HG03558 (cell line): Measurements from ENCODE around the gene CBX5.
"Not testable (repeated sequence)": the region's sequence is repeated elsewhere in the genome, so short reads cannot be mapped to it uniquely, and the experiment has no call there.

Experiments
- ATAC-seq: cut with Tn5 transposase; IDR thresholded peaks from one replicate; pipeline ENCODE4 v1.9.1; 2021; ENCODE audit warnings: moderate number of reproducible peaks; ENCODE audit not compliant: unreplicated experiment; ENCODE audit errors: extremely low read depth

CBX5 gene

GRCh38 chr12:54272214-54272613 is 7.7 kb downstream of the CBX5 start:
- no peak for ATAC-seq

GRCh38 chr12:54270345-54270744 is 9.6 kb downstream of the CBX5 start:
- no peak for ATAC-seq

DNA sequence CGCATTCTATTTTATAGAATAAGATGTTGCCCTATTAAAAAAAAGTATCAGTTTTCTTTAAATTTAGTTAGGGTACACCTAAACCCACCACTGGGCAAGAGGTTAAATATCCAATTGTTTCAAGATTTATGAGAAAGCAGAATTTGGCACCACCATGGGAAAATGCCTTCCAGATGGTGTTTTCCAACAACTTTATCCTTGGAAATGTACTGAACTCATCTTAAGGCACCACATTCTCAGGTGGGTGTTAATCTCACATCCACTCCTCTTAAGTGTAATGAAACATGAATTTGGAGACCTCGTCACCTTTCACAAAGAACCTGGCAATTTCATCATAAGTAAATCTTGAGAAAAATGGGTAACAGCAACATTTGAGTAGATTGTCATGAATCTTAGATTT is 13.1 kb downstream of the CBX5 start:
- ATAC-seq: no peak

DNA sequence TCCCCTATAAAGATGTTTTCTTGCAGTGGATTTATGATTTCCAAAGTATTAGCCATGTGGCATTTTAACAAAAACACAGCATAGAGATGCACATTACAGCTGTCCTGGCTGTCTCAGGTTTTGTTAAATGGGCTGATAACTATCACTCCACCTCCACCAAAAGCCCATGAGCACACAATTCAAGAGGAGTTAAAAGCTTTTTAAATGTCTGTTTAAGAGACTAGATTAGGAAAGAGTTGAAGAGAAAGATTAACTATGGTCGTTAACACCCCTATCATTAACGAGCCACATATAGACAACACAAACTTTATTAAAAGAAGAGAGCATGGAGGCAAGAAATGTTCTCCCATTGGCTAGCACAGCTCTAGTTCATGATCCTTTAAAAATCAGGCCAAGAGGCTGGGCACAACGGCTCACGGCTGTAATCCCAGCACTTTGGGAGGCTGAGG is 14.5 kb downstream of the CBX5 start:
- ATAC-seq: no peak

DNA sequence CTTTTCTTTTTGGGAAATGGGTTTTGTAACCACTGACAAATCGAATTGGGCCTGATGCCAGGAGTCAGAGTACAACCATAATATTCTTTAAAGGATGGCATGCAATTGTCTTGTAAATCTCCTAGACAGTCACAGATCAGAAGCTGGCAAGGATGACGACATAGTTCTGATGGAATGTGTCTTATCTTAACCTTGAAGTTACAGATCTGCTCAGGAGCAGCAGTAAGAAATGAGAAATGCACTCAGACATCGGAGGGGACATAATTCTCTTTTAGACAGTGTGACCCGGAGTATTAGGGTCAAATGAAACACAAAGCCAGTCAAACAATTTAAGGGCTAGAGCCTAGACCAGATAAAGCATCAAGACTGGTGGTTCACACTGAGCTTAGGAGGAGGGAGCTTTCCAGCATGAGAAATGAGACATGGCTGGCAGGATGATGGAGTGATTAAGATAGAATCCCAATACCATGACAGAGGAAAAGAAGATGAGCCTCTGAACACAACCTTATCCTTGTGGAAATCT is 17.5 kb downstream of the CBX5 start:
- no peak for ATAC-seq

- no peak for ATAC-seq
Observed at GRCh38 chr12:54261815-54262402, 18.0 kb downstream of the CBX5 start.

DNA sequence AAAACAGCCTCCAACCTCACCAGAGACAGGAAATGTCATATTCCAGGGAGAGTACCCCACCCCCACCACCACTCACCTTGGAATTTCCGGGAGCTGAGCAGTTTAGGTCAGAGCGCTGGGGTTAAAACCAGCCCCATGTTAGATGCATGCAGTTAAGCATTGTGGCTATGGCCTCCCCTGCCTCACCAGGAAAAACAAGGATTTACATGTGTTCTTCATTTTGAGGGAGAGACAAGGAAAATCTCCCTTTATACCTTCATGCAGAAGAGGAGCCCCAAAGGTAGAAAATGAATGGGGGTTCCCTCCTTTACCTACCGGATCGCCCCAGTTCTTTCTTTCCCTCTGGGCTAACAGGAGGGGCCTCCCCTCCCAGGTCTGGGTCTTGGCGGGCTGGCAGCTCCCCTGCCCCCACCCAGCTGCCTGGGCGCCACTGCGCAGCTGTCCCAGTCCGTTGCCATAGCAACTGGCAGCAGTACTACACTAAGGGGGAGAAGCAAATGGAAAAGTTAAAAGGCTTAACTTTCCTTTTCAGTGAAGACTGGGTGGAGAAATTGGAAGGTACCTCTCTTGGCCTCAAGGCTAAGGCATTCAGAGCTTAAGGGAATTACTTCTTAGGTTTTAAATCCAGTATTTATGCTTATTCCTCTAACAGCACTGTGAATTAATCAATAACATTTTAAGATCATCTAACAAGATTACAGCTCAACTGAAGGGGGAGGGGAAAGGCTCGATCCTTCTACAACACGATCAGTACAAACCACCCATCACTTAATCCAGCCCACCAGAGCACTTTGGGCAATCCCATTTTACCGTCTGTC is 20.5 kb downstream of the CBX5 start:
- no peak for ATAC-seq

DNA sequence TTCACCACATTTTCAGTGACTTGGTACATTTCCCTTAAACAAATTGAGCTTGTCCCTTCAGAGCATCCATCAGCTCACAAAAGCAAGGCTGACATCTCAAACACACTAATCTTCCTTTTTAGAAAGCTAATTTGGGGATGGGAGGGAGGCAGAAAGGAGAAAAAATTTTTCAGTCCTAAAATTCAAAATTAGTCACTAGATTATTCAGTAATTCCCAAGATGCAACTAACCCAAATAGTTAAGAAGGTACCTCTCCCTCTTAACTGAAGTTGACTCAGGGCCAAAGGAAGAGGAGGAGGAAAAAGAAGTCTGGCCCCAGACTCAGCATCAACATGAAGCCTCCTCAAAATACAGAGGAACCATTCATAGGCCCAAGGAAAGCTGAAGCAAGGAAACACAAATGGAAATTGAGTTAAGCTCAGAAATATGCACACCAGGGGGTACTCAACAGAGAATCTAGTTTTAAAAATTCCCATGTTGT is 21.7 kb downstream of the CBX5 start:
- ATAC-seq: no peak

DNA sequence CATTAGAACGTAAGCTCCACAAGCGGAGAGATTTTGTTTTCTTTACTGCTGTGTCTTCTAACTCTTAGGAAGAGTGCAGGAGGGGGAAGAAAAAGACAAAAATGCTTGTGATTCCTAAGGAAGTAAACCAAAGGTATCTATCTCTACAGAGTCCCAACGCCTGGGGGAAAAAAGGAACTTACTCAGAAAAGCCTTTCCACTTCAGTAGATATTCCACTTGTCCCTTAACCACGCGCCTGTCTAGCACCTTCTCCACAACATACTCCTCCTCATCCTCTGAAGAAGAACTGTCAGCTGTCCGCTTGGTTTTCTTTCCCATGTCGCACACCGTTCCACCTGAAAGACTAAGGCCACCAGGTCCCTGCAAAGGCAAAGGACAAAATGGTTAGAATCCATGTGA is 22.6 kb downstream of the CBX5 start:
- no peak for ATAC-seq

- no peak for ATAC-seq
Observed at GRCh38 chr12:54253240-54253639, 26.7 kb downstream of the CBX5 start.

GRCh38 chr12:54251667-54252284 is 28.1 kb downstream of the CBX5 start:
- no peak for ATAC-seq

GRCh38 chr12:54249489-54249888 is 30.4 kb downstream of the CBX5 start:
- ATAC-seq: no peak

DNA sequence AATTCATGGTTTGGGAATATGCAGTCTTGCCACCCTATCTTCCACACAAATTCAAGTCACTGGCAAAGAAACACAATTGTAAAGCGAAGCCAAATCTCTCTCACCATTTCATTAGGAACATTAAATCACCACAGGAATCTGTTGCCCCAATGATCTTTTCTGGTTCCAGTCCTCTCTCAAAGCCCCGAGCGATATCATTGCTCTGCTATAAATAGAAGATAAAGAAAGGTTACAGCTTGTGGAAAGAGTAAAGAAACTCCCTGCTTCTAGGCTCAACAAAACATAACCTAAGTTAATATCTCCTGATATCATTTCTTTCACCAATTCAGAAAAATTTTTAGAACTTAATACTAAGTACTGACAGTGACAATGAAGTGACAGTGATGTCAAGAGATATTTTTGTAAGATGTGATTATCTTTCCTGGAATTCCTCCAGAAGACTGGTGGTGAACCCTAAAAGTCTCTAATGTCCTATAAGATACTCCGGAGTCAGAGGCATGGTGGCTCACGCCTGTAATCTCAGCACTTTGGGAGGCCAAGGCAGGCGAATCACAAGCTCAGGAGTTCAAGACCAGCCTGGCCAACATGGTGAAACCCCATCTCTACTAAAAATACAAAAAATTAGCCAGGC is 33.8 kb downstream of the CBX5 start:
- ATAC-seq: no peak

GRCh38 chr12:54240971-54241588 is 38.8 kb downstream of the CBX5 start:
- ATAC-seq: no peak

DNA sequence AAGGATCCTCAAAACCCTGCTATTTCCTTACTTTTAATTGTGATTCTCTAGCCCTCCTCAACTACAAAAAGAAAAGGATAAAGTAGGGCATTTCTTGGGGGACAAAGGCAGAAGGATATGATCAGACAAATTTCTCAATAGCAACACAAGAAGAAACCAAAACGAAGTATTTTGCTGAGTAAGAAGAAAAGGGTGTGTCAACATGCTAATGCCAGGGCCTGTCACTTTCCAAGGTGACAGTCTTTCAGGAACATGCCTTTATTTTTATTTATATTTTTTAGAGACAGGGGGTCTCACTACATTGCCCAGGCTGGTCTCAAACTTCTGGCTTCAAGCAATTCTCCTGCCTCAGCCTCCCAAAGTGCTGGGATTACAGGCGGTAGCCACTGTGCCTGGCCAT is 39.8 kb downstream of the CBX5 start:
- no peak for ATAC-seq

DNA sequence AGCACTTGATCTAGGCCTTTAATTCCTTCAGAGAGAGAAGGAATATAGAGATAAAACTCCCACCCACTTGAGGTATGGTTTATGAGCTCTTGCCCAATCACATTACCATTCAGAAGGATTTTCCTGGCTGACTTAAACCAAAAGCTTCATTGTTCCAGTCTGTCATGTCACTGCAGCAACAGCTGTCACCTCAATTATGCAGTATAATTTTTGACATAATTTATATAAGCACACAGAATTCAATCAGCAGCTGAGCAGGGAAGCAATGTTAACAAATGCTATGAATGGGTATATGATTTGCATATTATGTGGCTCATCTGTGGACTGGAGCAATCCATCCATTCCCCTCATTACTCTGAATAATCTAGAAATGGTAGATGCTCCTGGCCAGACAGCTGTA is 40.3 kb downstream of the CBX5 start:
- no peak for ATAC-seq

DNA sequence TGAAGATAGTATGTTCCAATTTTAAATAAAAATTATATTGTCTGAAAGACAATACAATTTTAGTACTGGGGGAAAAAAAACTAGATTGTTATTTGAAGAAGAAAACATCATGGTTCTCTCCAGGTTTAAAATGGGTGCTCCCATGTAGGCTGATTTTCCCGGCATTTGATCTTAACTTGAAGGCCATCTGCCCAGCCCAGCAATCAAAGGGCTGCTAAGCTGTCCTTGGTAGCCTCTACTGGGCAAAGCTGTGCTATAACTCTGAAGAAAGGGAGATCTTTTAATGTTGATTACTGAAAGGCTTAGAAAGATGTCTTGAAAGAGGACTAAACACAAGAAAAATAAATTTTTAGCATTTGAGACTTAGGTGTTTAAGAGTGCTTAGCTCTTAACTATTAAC is 41.4 kb downstream of the CBX5 start:
- no peak for ATAC-seq

- ATAC-seq: no peak
Observed at GRCh38 chr12:54232790-54233189, 47.1 kb downstream of the CBX5 start.

GRCh38 chr12:54231269-54231668 is 48.7 kb downstream of the CBX5 start:
- ATAC-seq: not testable (repeated sequence)

GRCh38 chr12:54230555-54230954 is 49.4 kb downstream of the CBX5 start:
- ATAC-seq: no peak
